GM23338 (cell line): ENCODE measurements around the gene PRCC. TPM values are rescaled to one million over a fixed set of nuclear protein-coding genes. Genes with fewer than 3 reads are reported as not detected.

Experiments used
- ATAC-seq: fragments of 200-7000 bp; cut with Tn5 transposase; 3 replicates; pipeline ENCODE4 v1.9.1; 2020
- DNase-seq: peaks from one replicate; pipeline ENCODE4 v3.0.0-alpha.2; 2015; ENCODE audit warnings: low spot score
- H2AFZ ChIP-seq: fragments of 200-600 bp; sonication (generic); 2 replicates; pipeline ENCODE4 v1.8.0; 2016; ENCODE audit warnings: antibody characterized with exemption, mild to moderate bottlenecking, moderate library complexity
- H3F3A ChIP-seq: fragments of 200-600 bp; sonication (generic); replicated peaks from 2 replicates; pipeline ENCODE4 v1.8.0; 2017; ENCODE audit warnings: antibody characterized with exemption, mixed run types, low read depth
- H3K27ac ChIP-seq: fragments of 200-600 bp; sonication (generic); 2 replicates; pipeline ENCODE4 v1.6.1; 2016; ENCODE audit warnings: low read depth
- H3K27me3 ChIP-seq: fragments of 200-600 bp; sonication (generic); 2 replicates; pipeline ENCODE4 v1.8.0; 2016; ENCODE audit warnings: mild to moderate bottlenecking, mixed run types, moderate library complexity; ENCODE audit not compliant: insufficient read depth
- H3K36me3 ChIP-seq: fragments of 200-600 bp; sonication (generic); 2 replicates; pipeline ENCODE4 v1.8.0; 2016; ENCODE audit warnings: mild to moderate bottlenecking; ENCODE audit not compliant: insufficient read depth
- H3K4me1 ChIP-seq: fragments of 200-600 bp; sonication (generic); 2 replicates; pipeline ENCODE4 v1.8.0; 2016; ENCODE audit warnings: mild to moderate bottlenecking, moderate library complexity; ENCODE audit not compliant: insufficient read depth
- H3K4me2 ChIP-seq: fragments of 200-600 bp; sonication (generic); 2 replicates; pipeline ENCODE4 v1.7.1; 2017; ENCODE audit warnings: mixed run types
- H3K4me3 ChIP-seq: fragments of 200-600 bp; sonication (generic); 2 replicates; pipeline ENCODE4 v1.6.1; 2016; ENCODE audit warnings: mixed run types
- H3K79me2 ChIP-seq: fragments of 200-600 bp; sonication (generic); replicated peaks from 2 replicates; pipeline ENCODE4 v1.8.0; 2017; ENCODE audit warnings: mild to moderate bottlenecking; ENCODE audit not compliant: insufficient read depth
- H3K9me2 ChIP-seq: fragments of 200-600 bp; sonication (generic); 2 replicates; pipeline ENCODE4 v1.8.0; 2017; ENCODE audit not compliant: insufficient read depth
- H4K20me1 ChIP-seq: fragments of 200-600 bp; sonication (generic); replicated peaks from 2 replicates; pipeline ENCODE4 v1.8.0; 2017; ENCODE audit warnings: mild to moderate bottlenecking; ENCODE audit not compliant: insufficient read depth
- H3K27ac Mint-ChIP-seq: 2 replicates; pipeline ENCODE4 v1.8.0; 2020; ENCODE audit warnings: inconsistent platforms, mild to moderate bottlenecking, moderate library complexity, mixed read lengths
- H3K27me3 Mint-ChIP-seq: 3 replicates; pipeline ENCODE4 v1.8.0; 2022; ENCODE audit warnings: low read depth, mild to moderate bottlenecking, moderate library complexity, mixed read lengths, inconsistent platforms; ENCODE audit not compliant: insufficient read depth, poor library complexity
- H3K36me3 Mint-ChIP-seq: 3 replicates; pipeline ENCODE4 v1.8.0; 2021; ENCODE audit warnings: low read depth, mild to moderate bottlenecking, inconsistent platforms, moderate library complexity, mixed read lengths
- H3K4me1 Mint-ChIP-seq: 3 replicates; pipeline ENCODE4 v1.8.0; 2020; ENCODE audit warnings: mild to moderate bottlenecking, inconsistent platforms, mixed read lengths
- H3K4me3 Mint-ChIP-seq: 3 replicates; pipeline ENCODE4 v1.8.0; 2021; ENCODE audit warnings: moderate library complexity, mild to moderate bottlenecking, inconsistent platforms, mixed read lengths
- H3K9me3 Mint-ChIP-seq: 3 replicates; pipeline ENCODE4 v1.8.0; 2020; ENCODE audit warnings: moderate library complexity, mild to moderate bottlenecking, inconsistent platforms, mixed read lengths
- CTCF ChIP-seq, 2 experiments: fragments of 200-600 bp in 1 of 2; sonication (generic) in 1 of 2; conservative IDR thresholded peaks; 2 replicates each; pipeline versions ENCODE4 v1.5.1 to v1.6.1; 2016 to 2017; ENCODE audit warnings: antibody characterized with exemption in 2 of 2, low read depth in 2 of 2, mild to moderate bottlenecking in 2 of 2, moderate library complexity in 1 of 2
- EZH2 ChIP-seq: fragments of 200-600 bp; sonication (generic); IDR thresholded peaks from one replicate; pipeline ENCODE4 v1.8.0; 2017; ENCODE audit warnings: antibody characterized with exemption, mild to moderate bottlenecking, low read depth; ENCODE audit not compliant: unreplicated experiment
- EZH2phosphoT487 ChIP-seq: fragments of 200-600 bp; sonication (generic); IDR thresholded peaks from one replicate; pipeline ENCODE4 v1.8.1; 2018; ENCODE audit warnings: antibody characterized with exemption; ENCODE audit not compliant: unreplicated experiment
- JUNB ChIP-seq: IDR thresholded peaks from one replicate; pipeline ENCODE4 v1.6.1; 2016; ENCODE audit warnings: antibody characterized with exemption; ENCODE audit not compliant: unreplicated experiment
- POLR2AphosphoS5 ChIP-seq: IDR thresholded peaks from 2 replicates; pipeline ENCODE4 v1.6.1; 2016; ENCODE audit warnings: antibody characterized with exemption, low read depth
- ZNF114 ChIP-seq: fragments of 250-450 bp; sonication (Bioruptor Pico); IDR thresholded peaks from 2 replicates; pipeline ENCODE4 v1.5.0; 2020; ENCODE audit warnings: mild to moderate bottlenecking, moderate library complexity
- polyA plus RNA-seq: library from polyadenylated mRNA; unstranded; fragments of >200 nt; fragmentation: Nextera tagmentation; extraction: Ambion mirVana; gene quantifications from 2 replicates; pipeline ENCODE4 v1.2.1, GENCODE V29; 2016
- total RNA-seq: library from RNA; depleted of rRNA; stranded (reverse); fragments of >200 nt; shearing (Covaris generic); gene quantifications from 2 replicates; pipeline ENCODE4 v1.2.3, GENCODE V29; 2014; rRNA removed

The PRCC gene
- total and polyA plus RNA-seq, 2 experiments from 2014 or later, result 66.2 to 72.9 TPM

DNA sequence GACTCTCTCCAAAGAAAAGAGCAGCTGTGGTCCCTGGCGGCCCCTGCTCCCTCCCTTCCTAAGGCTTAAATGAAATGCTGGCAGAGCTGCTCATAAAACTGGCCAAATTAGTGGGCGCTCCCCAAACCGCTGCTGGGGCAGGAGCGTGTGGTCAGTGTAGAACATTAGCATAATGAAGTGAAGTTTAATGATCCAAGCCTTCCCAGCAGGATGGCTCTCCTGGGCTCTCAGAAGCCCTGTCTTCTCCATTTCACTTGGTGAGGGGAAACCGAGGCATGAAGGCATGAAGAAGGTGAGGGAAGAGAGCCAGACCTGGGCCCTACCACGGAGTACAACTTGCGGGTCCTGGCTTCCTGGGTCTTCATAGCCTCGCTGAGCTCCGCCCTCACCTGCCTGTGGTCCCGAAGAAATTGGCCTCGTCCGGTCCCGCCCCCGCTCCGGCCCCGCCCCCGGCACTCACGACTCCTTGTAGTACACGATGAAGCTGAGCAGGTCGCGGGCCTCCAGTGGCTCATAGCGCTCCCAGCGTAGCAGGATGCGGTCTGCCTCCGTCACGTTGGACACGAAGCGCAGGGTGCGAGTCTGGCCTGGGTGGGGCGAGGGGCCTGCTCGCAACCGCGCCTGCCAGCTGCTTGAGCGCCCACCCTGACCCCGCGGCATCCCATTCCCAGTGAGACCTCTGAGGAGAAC, 81.3 kb downstream of the PRCC start:
- peak overlapping the region; percentile 66 for H3K4me3 Mint-ChIP-seq
- peak overlapping the region; percentile 81 for H3K4me2 ChIP-seq
- peak; percentile 85 for DNase-seq

DNA sequence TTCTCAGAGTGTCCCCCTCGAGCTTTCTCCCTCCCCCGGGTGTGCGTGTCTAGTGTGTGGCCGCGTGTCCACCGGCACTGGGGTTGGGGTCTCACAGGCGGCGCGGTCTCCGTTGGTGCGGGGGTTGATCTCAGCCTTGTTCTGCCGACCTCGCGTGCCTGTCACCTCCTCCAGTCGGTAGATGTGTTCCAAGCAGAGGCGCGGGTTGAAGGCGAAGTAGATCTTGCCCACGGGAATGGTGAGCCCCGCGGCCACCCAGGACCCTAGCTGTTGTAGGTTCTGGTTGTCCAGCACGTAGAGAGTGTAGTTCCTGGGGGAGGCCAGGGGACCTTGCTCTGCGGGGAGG, 81.8 kb downstream of the PRCC start:
- Histone ChIP-seq H3K9me2 (no peaks in the 10 kb centered on the region), H2AFZ (peak overlapping the region; percentile 96), H3K27me3 (peaks cover 98% of the 10 kb centered on the region), H3F3A (no peaks in the 10 kb centered on the region), H3K27ac (no peak overlapping the region), H3K36me3 (no peaks in the 10 kb centered on the region), H3K4me3 (peak overlapping the region; percentile 63), H4K20me1 (no peaks in the 10 kb centered on the region; the same call in 1 of the 2 replicates), H3K4me1 (peaks cover 12% of the 10 kb centered on the region), H3K79me2 (no peaks in the 10 kb centered on the region), H3K4me2 (peak overlapping the region; percentile 81)
- Mint-ChIP-seq H3K36me3 (no peaks in the 10 kb centered on the region), H3K4me1 (peaks cover 13% of the 10 kb centered on the region), H3K27me3 (peaks cover 77% of the 10 kb centered on the region), H3K9me3 (no peaks in the 10 kb centered on the region), H3K4me3 (peak overlapping the region; percentile 66), H3K27ac (no peak overlapping the region)
- no peak for TF ChIP-seq POLR2AphosphoS5
- peak; percentile 69 for TF ChIP-seq EZH2
- DNase-seq (no peak), ATAC-seq (peak; percentile 9)

More for the DNA sequence above, 81.3 kb downstream of the PRCC start:
- Histone ChIP-seq H3K36me3 (no peaks in the 10 kb centered on the region), H2AFZ (peak overlapping the region; percentile 96), H3K27ac (no peak overlapping the region), H3K27me3 (peaks cover 99% of the 10 kb centered on the region), H3K4me3 (peak overlapping the region; percentile 63), H3K9me2 (no peaks in the 10 kb centered on the region), H3F3A (no peaks in the 10 kb centered on the region), H4K20me1 (no peaks in the 10 kb centered on the region; the same call in 1 of the 2 replicates), H3K79me2 (no peaks in the 10 kb centered on the region), H3K4me1 (peaks cover 12% of the 10 kb centered on the region)
- Mint-ChIP-seq H3K36me3 (no peaks in the 10 kb centered on the region), H3K4me1 (peaks cover 16% of the 10 kb centered on the region), H3K27me3 (peaks cover 82% of the 10 kb centered on the region), H3K27ac (no peak overlapping the region), H3K9me3 (no peaks in the 10 kb centered on the region)
- ATAC-seq, result peak; percentile 70
- TF ChIP-seq JUNB (no peak), EZH2phosphoT487 (peak; percentile 37), ZNF114 (CRISPR knock-in tag) (no peak), EZH2 (peak; percentile 78), CTCF (conservative IDR thresholded peaks at IDR 0.05; ENCODE audit: low read depth in 2 of 2) (no peak)

Other genes starting within 250 kb of the PRCC start
- gene IQGAP3, start 195.0 kb upstream of the PRCC start, total RNA-seq, result 25.7 and 31.8 TPM in 2 replicates
- gene IQGAP3, start 195.0 kb upstream of the PRCC start, polyA plus RNA-seq, result 11.9 and 12.8 TPM in 2 replicates
- gene TTC24, start 187.8 kb upstream of the PRCC start, total RNA-seq, result not detected in 2 replicates
- gene TTC24, start 187.8 kb upstream of the PRCC start, polyA plus RNA-seq, result not detected in 2 replicates
- 62.6 and 87.5 TPM in 2 replicates for gene NAXE, start 175.8 kb upstream of the PRCC start, total RNA-seq
- gene NAXE, start 175.8 kb upstream of the PRCC start, polyA plus RNA-seq, result 82.1 and 83.1 TPM in 2 replicates
- 58.9 and 95.7 TPM in 2 replicates for gene GPATCH4, start 166.1 kb upstream of the PRCC start, total RNA-seq
- gene GPATCH4, start 166.1 kb upstream of the PRCC start, polyA plus RNA-seq, result 174 and 187 TPM in 2 replicates
- not detected in 2 replicates for gene HAPLN2, start 148.1 kb upstream of the PRCC start, total RNA-seq
- 0.53 TPM in 1 of 2 replicates, not detected in the other for gene HAPLN2, start 148.1 kb upstream of the PRCC start, polyA plus RNA-seq
- 5.5 and 8.0 TPM in 2 replicates for gene BCAN, start 125.4 kb upstream of the PRCC start, total RNA-seq
- 2.3 and 3.6 TPM in 2 replicates for gene BCAN, start 125.4 kb upstream of the PRCC start, polyA plus RNA-seq
- gene NES, start 90.1 kb upstream of the PRCC start, total RNA-seq, result 85.3 and 95.9 TPM in 2 replicates
- 25.0 and 27.5 TPM in 2 replicates for gene NES, start 90.1 kb upstream of the PRCC start, polyA plus RNA-seq
- 35.1 and 45.9 TPM in 2 replicates for gene CRABP2, start 62.0 kb upstream of the PRCC start, total RNA-seq
- gene CRABP2, start 62.0 kb upstream of the PRCC start, polyA plus RNA-seq, result 137 and 138 TPM in 2 replicates
- 12.9 and 18.3 TPM in 2 replicates for gene METTL25B, start 39.1 kb upstream of the PRCC start, total RNA-seq
- 18.1 and 21.1 TPM in 2 replicates for gene METTL25B, start 39.1 kb upstream of the PRCC start, polyA plus RNA-seq
- 34.9 and 50.9 TPM in 2 replicates for gene ISG20L2, start 38.8 kb upstream of the PRCC start, total RNA-seq
- gene ISG20L2, start 38.8 kb upstream of the PRCC start, polyA plus RNA-seq, result 22.2 and 23.1 TPM in 2 replicates
- gene MRPL24, start 26.4 kb upstream of the PRCC start, total RNA-seq, result 18.8 and 23.8 TPM in 2 replicates
- 45.7 and 52.4 TPM in 2 replicates for gene MRPL24, start 26.4 kb upstream of the PRCC start, polyA plus RNA-seq
- gene HDGF, start 15.9 kb upstream of the PRCC start, total RNA-seq, result 230 and 251 TPM in 2 replicates
- gene HDGF, start 15.9 kb upstream of the PRCC start, polyA plus RNA-seq, result 106 and 126 TPM in 2 replicates
- gene SH2D2A, start 49.3 kb downstream of the PRCC start, total RNA-seq, result 3.4 and 11.5 TPM in 2 replicates
- 4.6 and 5.5 TPM in 2 replicates for gene SH2D2A, start 49.3 kb downstream of the PRCC start, polyA plus RNA-seq
- not detected in 2 replicates for gene INSRR, start 91.6 kb downstream of the PRCC start, total RNA-seq
- not detected in 2 replicates for gene INSRR, start 91.6 kb downstream of the PRCC start, polyA plus RNA-seq
- gene NTRK1, start 93.3 kb downstream of the PRCC start, total RNA-seq, result 0.08 and 0.42 TPM in 2 replicates
- gene NTRK1, start 93.3 kb downstream of the PRCC start, polyA plus RNA-seq, result 0.23 and 0.45 TPM in 2 replicates
- gene PEAR1, start 126.2 kb downstream of the PRCC start, total RNA-seq, result 0.28 and 0.47 TPM in 2 replicates
- gene PEAR1, start 126.2 kb downstream of the PRCC start, polyA plus RNA-seq, result 0.10 and 0.47 TPM in 2 replicates
- not detected in 2 replicates for gene LRRC71, start 153.1 kb downstream of the PRCC start, total RNA-seq
- 0.24 and 0.31 TPM in 2 replicates for gene LRRC71, start 153.1 kb downstream of the PRCC start, polyA plus RNA-seq